K562 (cell line): ENCODE results near the gene ZNF717.
"Not testable (repeated sequence)": the region's sequence is repeated elsewhere in the genome, so short reads cannot be mapped to it uniquely, and the experiment has no call there.

Experiments
- CREB1 ChIP-seq, 2 experiments: sonication (generic) in 1 of 2; formaldehyde crosslinking in 1 of 2; IDR thresholded peaks; 2 replicates each; pipeline versions ENCODE4 v1.6.1 to v1.8.0; 2012 to 2022; ENCODE audit warnings: inconsistent platforms in 1 of 2, mild to moderate bottlenecking in 1 of 2, missing genetic modification reagents in 1 of 2, moderate library complexity in 1 of 2
- GABPB1 ChIP-seq: sonication (generic); formaldehyde crosslinking; IDR thresholded peaks from 2 replicates; pipeline ENCODE4 v1.8.0; 2022; ENCODE audit warnings: mild to moderate bottlenecking, missing genetic modification reagents
- KLF16 ChIP-seq: IDR thresholded peaks from 2 replicates; pipeline ENCODE4 v1.6.1; 2016; ENCODE audit warnings: antibody characterized with exemption
- NR1H2 ChIP-seq: sonication (generic); formaldehyde crosslinking; IDR thresholded peaks from 2 replicates; pipeline ENCODE4 v1.4.0; 2020; ENCODE audit warnings: mild to moderate bottlenecking, missing genetic modification reagents
- PCBP1 ChIP-seq: fragments of 200-400 bp; formaldehyde crosslinking; IDR thresholded peaks from 2 replicates; pipeline ENCODE4 v1.6.1; 2018; ENCODE audit warnings: mild to moderate bottlenecking, low read depth, low read length; ENCODE audit not compliant: poor library complexity, severe bottlenecking
- TCF15 ChIP-seq: fragments of 250-450 bp; sonication (Bioruptor Pico); IDR thresholded peaks from 2 replicates; pipeline ENCODE4 v1.8.0; 2022; ENCODE audit warnings: moderate library complexity, mild to moderate bottlenecking, inconsistent platforms
- TF ChIP-seq, protein P1 (sequence below): fragments of 250-450 bp; sonication (Bioruptor Pico); IDR thresholded peaks from 2 replicates; pipeline ENCODE4 v1.5.0; 2022; ENCODE audit warnings: mild to moderate bottlenecking

- TF ChIP-seq PCBP1; TCF15 (CRISPR knock-in tag); CREB1 (IDR thresholded peaks at IDR 0.05); CREB1 (CRISPR knock-in tag; IDR thresholded peaks at IDR 0.05); KLF16; NR1H2: not testable (repeated sequence)
- TF ChIP-seq, protein P1, sequence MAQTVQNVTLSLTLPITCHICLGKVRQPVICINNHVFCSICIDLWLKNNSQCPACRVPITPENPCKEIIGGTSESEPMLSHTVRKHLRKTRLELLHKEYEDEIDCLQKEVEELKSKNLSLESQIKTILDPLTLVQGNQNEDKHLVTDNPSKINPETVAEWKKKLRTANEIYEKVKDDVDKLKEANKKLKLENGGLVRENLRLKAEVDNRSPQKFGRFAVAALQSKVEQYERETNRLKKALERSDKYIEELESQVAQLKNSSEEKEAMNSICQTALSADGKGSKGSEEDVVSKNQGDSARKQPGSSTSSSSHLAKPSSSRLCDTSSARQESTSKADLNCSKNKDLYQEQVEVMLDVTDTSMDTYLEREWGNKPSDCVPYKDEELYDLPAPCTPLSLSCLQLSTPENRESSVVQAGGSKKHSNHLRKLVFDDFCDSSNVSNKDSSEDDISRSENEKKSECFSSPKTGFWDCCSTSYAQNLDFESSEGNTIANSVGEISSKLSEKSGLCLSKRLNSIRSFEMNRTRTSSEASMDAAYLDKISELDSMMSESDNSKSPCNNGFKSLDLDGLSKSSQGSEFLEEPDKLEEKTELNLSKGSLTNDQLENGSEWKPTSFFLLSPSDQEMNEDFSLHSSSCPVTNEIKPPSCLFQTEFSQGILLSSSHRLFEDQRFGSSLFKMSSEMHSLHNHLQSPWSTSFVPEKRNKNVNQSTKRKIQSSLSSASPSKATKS (CRISPR knock-in tag), result not testable (repeated sequence)
- peak; percentile 74 for TF ChIP-seq GABPB1
Measured at GRCh38 chr3:75785081-75785755, at the start of gene ZNF717.
